ENCODE results near the gene P3H4. TPM values are rescaled to one million over a fixed set of nuclear protein-coding genes. Genes with fewer than 3 reads are reported as not detected.

The P3H4 gene
- polyA plus RNA-seq, 1 donor (not counting 4 experiments of a cell fraction or from before 2014, with no cell fraction given): 4.2 TPM

GRCh38 chr17:41775394-41776226, 36.1 kb downstream of the P3H4 start:
- Histone ChIP-seq H2AFZ (ENCODE audit: control insufficient read depth, low read length) (no peak overlapping the region), H4K20me1 (ENCODE audit: control insufficient read depth, extremely low read depth, insufficient read depth, low read length) (peaks cover 27% of the 10 kb centered on the region), H3K9ac (ENCODE audit: control insufficient read depth, extremely low read depth, insufficient read depth, low read length) (peak overlapping the region; percentile 47), H3K4me2 (ENCODE audit: control insufficient read depth, extremely low read depth, insufficient read depth, low read depth, low read length) (peak overlapping the region; percentile 62), H3K27me3 (ENCODE audit: control insufficient read depth, extremely low read depth, insufficient read depth, low read length) (no peaks in the 10 kb centered on the region), H3K36me3 (ENCODE audit: control insufficient read depth in 2 of 2, extremely low read depth in 1 of 2, insufficient read depth in 2 of 2, low read length in 2 of 2) (peaks cover 30 to 42% of the 10 kb centered on the region in 2 experiments), H3K4me3 (ENCODE audit: control insufficient read depth in 2 of 3, extremely low read depth in 1 of 3, insufficient read depth in 2 of 3, low read depth in 1 of 3, low read length in 3 of 3) (peak overlapping the region in 2 of 3 experiments; percentile 19 to 35), H3K4me1 (ENCODE audit: control insufficient read depth, extremely low read depth, insufficient read depth, low read length) (peaks cover 76% of the 10 kb centered on the region), H3K79me2 (ENCODE audit: control insufficient read depth, insufficient read depth, low read length) (peaks cover 84% of the 10 kb centered on the region), H3K9me3 (ENCODE audit: control insufficient read depth, low read depth, low read length) (no peaks in the 10 kb centered on the region), H3K27ac (ENCODE audit: control insufficient read depth, insufficient read depth, low read length) (peak overlapping the region; percentile 75), H3K9me1 (ENCODE audit: control insufficient read depth, extremely low read depth, insufficient read depth, low read length) (peaks cover 3% of the 10 kb centered on the region)
- dilution Hi-C loops (cut with MboI; ENCODE audit: extremely low pct_ligation_motif_present, low sequenced_read_pairs): no loop called here
- DNase-seq (ENCODE audit: low read depth, low spot score): no peak
- peak; percentile 75 for FAIRE-seq
- TF ChIP-seq CTCF (optimal IDR thresholded peaks at IDR 0.05 in 1 of 3, IDR thresholded peaks at IDR 0.05 in 1 of 3, conservative IDR thresholded peaks at IDR 0.05 in 1 of 3; ENCODE audit: extremely low read depth in 1 of 3, insufficient read depth in 2 of 3, low read length in 3 of 3): no peak
- TF ChIP-seq EZH2 (IDR thresholded peaks at IDR 0.05; ENCODE audit: low read length): no peak

GRCh38 chr17:41773731-41774193, 38.0 kb downstream of the P3H4 start:
- Histone ChIP-seq H3K9ac (ENCODE audit: control insufficient read depth, extremely low read depth, insufficient read depth, low read length) (peak overlapping the region; percentile 81), H3K4me1 (ENCODE audit: control insufficient read depth, extremely low read depth, insufficient read depth, low read length) (peaks cover 64% of the 10 kb centered on the region)

More at GRCh38 chr17:41773731-41774193, 38.0 kb downstream of the P3H4 start:
- Histone ChIP-seq H3K36me3 (ENCODE audit: control insufficient read depth in 2 of 2, extremely low read depth in 1 of 2, insufficient read depth in 2 of 2, low read length in 2 of 2) (peaks cover 41 to 47% of the 10 kb centered on the region in 2 experiments), H3K79me2 (ENCODE audit: control insufficient read depth, insufficient read depth, low read length) (peaks cover 78% of the 10 kb centered on the region), H3K4me2 (ENCODE audit: control insufficient read depth, extremely low read depth, insufficient read depth, low read depth, low read length) (peak overlapping the region; percentile 63), H3K4me3 (ENCODE audit: control insufficient read depth in 2 of 3, extremely low read depth in 1 of 3, insufficient read depth in 2 of 3, low read depth in 1 of 3, low read length in 3 of 3) (peak overlapping the region in 2 of 3 experiments; percentile 17 to 24), H3K9me1 (ENCODE audit: control insufficient read depth, extremely low read depth, insufficient read depth, low read length) (peaks cover 3% of the 10 kb centered on the region), H3K27ac (ENCODE audit: control insufficient read depth, insufficient read depth, low read length) (peak overlapping the region; percentile 98), H4K20me1 (ENCODE audit: control insufficient read depth, extremely low read depth, insufficient read depth, low read length) (peaks cover 28% of the 10 kb centered on the region), H2AFZ (ENCODE audit: control insufficient read depth, low read length) (no peak overlapping the region), H3K9me3 (ENCODE audit: control insufficient read depth, low read depth, low read length) (no peaks in the 10 kb centered on the region), H3K27me3 (ENCODE audit: control insufficient read depth, extremely low read depth, insufficient read depth, low read length) (no peaks in the 10 kb centered on the region)
- FAIRE-seq: no peak
- TF ChIP-seq CTCF (optimal IDR thresholded peaks at IDR 0.05 in 1 of 3, IDR thresholded peaks at IDR 0.05 in 1 of 3, conservative IDR thresholded peaks at IDR 0.05 in 1 of 3; ENCODE audit: extremely low read depth in 1 of 3, insufficient read depth in 2 of 3, low read length in 3 of 3): no peak
- TF ChIP-seq EZH2 (IDR thresholded peaks at IDR 0.05; ENCODE audit: low read length): no peak
- DNase-seq (ENCODE audit: low read depth, low spot score): no peak
- dilution Hi-C loops (cut with MboI; ENCODE audit: extremely low pct_ligation_motif_present, low sequenced_read_pairs): no loop called here
